ENCODE measurements around the gene PTPRD. TPM values are rescaled to one million over a fixed set of nuclear protein-coding genes. Genes with fewer than 3 reads are reported as not detected.

Gene PTPRD
- total and polyA plus RNA-seq, 2 donors (not counting 1 experiment from before 2014, with no cell fraction given) = 0.35 to 4.8 TPM

GRCh38 chr9:9341203-9341602 lies 1271.6 kb downstream of the PTPRD start:
- TF ChIP-seq EZH2 (IDR thresholded peaks at IDR 0.05; ENCODE audit: low read length, missing control alignments) (no peak), CTCF (conservative IDR thresholded peaks at IDR 0.05 in 1 of 2, IDR thresholded peaks at IDR 0.05 in 1 of 2; ENCODE audit: low read depth in 1 of 2, low read length in 2 of 2) (no peak)
- no peaks in the 10 kb centered on the region for H3K4me1 ChIP-seq (ENCODE audit: control insufficient read depth, extremely low read depth, insufficient read depth, low read length)
- no peaks in the 10 kb centered on the region for H3K36me3 ChIP-seq (ENCODE audit: control insufficient read depth, insufficient read depth, low read length)
- no peak overlapping the region for H3K4me2 ChIP-seq (ENCODE audit: extremely low read depth, insufficient read depth, low read length)
- no peak for DNase-seq (ENCODE audit: low read depth in 2 of 2)
- no peak overlapping the region for H3K27ac ChIP-seq (ENCODE audit: insufficient read depth, low read length)
- H3K79me2 ChIP-seq (ENCODE audit: control insufficient read depth, insufficient read depth, low read length) = no peaks in the 10 kb centered on the region
- no peaks in the 10 kb centered on the region for H3K27me3 ChIP-seq (ENCODE audit: control insufficient read depth, insufficient read depth, low read length)
- no peaks in the 10 kb centered on the region for H4K20me1 ChIP-seq (ENCODE audit: control insufficient read depth, extremely low read depth, insufficient read depth, low read length)
- H2AFZ ChIP-seq (ENCODE audit: low read length) = no peak overlapping the region
- no peak overlapping the region for H3K9ac ChIP-seq (ENCODE audit: insufficient read depth, low read length)
- no peaks in the 10 kb centered on the region for H3K9me3 ChIP-seq (ENCODE audit: control insufficient read depth, insufficient read depth, low read depth, low read length)
- no peak overlapping the region for H3K4me3 ChIP-seq (replicated peaks in 1 of 4; ENCODE audit: control extremely low read depth in 1 of 4, insufficient read depth in 1 of 4, low read depth in 3 of 4, low read length in 4 of 4)

GRCh38 chr9:9337129-9337528 lies 1275.7 kb downstream of the PTPRD start:
- Histone ChIP-seq H3K27me3 (ENCODE audit: control insufficient read depth, insufficient read depth, low read length) (no peaks in the 10 kb centered on the region), H3K4me1 (ENCODE audit: control insufficient read depth, extremely low read depth, insufficient read depth, low read length) (no peaks in the 10 kb centered on the region), H3K79me2 (ENCODE audit: control insufficient read depth, insufficient read depth, low read length) (no peaks in the 10 kb centered on the region), H2AFZ (ENCODE audit: low read length) (no peak overlapping the region), H3K4me3 (replicated peaks in 1 of 4; ENCODE audit: control extremely low read depth in 1 of 4, insufficient read depth in 1 of 4, low read depth in 3 of 4, low read length in 4 of 4) (no peak overlapping the region), H4K20me1 (ENCODE audit: control insufficient read depth, extremely low read depth, insufficient read depth, low read length) (no peaks in the 10 kb centered on the region), H3K9ac (ENCODE audit: insufficient read depth, low read length) (no peak overlapping the region), H3K36me3 (ENCODE audit: control insufficient read depth, insufficient read depth, low read length) (no peaks in the 10 kb centered on the region), H3K9me3 (ENCODE audit: control insufficient read depth, insufficient read depth, low read depth, low read length) (no peaks in the 10 kb centered on the region), H3K4me2 (ENCODE audit: extremely low read depth, insufficient read depth, low read length) (no peak overlapping the region), H3K27ac (ENCODE audit: insufficient read depth, low read length) (no peak overlapping the region)
- no peak for DNase-seq (ENCODE audit: low read depth in 2 of 2)
- TF ChIP-seq CTCF (conservative IDR thresholded peaks at IDR 0.05 in 1 of 2, IDR thresholded peaks at IDR 0.05 in 1 of 2; ENCODE audit: low read depth in 1 of 2, low read length in 2 of 2) (no peak), EZH2 (IDR thresholded peaks at IDR 0.05; ENCODE audit: low read length, missing control alignments) (no peak)

GRCh38 chr9:9326749-9327148 lies 1286.1 kb downstream of the PTPRD start:
- no peak for DNase-seq (ENCODE audit: low read depth in 2 of 2)
- TF ChIP-seq CTCF (conservative IDR thresholded peaks at IDR 0.05 in 1 of 2, IDR thresholded peaks at IDR 0.05 in 1 of 2; ENCODE audit: low read depth in 1 of 2, low read length in 2 of 2) = no peak
- no peak for TF ChIP-seq EZH2 (IDR thresholded peaks at IDR 0.05; ENCODE audit: low read length, missing control alignments)
- no peaks in the 10 kb centered on the region for H3K79me2 ChIP-seq (ENCODE audit: control insufficient read depth, insufficient read depth, low read length)
- no peaks in the 10 kb centered on the region for H3K27me3 ChIP-seq (ENCODE audit: control insufficient read depth, insufficient read depth, low read length)
- no peaks in the 10 kb centered on the region for H4K20me1 ChIP-seq (ENCODE audit: control insufficient read depth, extremely low read depth, insufficient read depth, low read length)
- no peaks in the 10 kb centered on the region for H3K4me1 ChIP-seq (ENCODE audit: control insufficient read depth, extremely low read depth, insufficient read depth, low read length)
- no peak overlapping the region for H3K9ac ChIP-seq (ENCODE audit: insufficient read depth, low read length)
- H3K36me3 ChIP-seq (ENCODE audit: control insufficient read depth, insufficient read depth, low read length) = no peaks in the 10 kb centered on the region
- no peak overlapping the region for H3K27ac ChIP-seq (ENCODE audit: insufficient read depth, low read length)
- no peak overlapping the region for H3K4me2 ChIP-seq (ENCODE audit: extremely low read depth, insufficient read depth, low read length)
- H3K9me3 ChIP-seq (ENCODE audit: control insufficient read depth, insufficient read depth, low read depth, low read length) = no peaks in the 10 kb centered on the region
- no peak overlapping the region for H3K4me3 ChIP-seq (replicated peaks in 1 of 4; ENCODE audit: control extremely low read depth in 1 of 4, insufficient read depth in 1 of 4, low read depth in 3 of 4, low read length in 4 of 4)
- H2AFZ ChIP-seq (ENCODE audit: low read length) = no peak overlapping the region

Data from fibroblast of lung (primary cell).